Bone marrow (tissue), 2 donors: ENCODE measurements around the gene SLC25A27.

ENCODE experiments used
- DNase-seq, 2 donors: peaks; one replicate each; lab custom pipeline; 2025; lab: John Stamatoyannopoulos, UW

SLC25A27 gene

GRCh38 chr6:46719099-46719498 lies 66.3 kb downstream of the SLC25A27 start:
- DNase-seq, result no peak

GRCh38 chr6:46720401-46720800 lies 67.6 kb downstream of the SLC25A27 start:
- DNase-seq, result no peak
